HL-60 (cell line): Measurements from ENCODE around the gene ATOH7.

Source experiments
- CTCF ChIP-seq: IDR thresholded peaks from one replicate; pipeline ENCODE4 v1.5.1; 2011; ENCODE audit warnings: low read length, control low read depth, inconsistent platforms; ENCODE audit not compliant: insufficient read depth
- POLR2AphosphoS5 ChIP-seq: IDR thresholded peaks from 2 replicates; pipeline ENCODE4 v1.6.1; 2012; ENCODE audit warnings: low read depth
- SPI1 ChIP-seq: IDR thresholded peaks from 2 replicates; pipeline ENCODE4 v1.6.1; 2012; ENCODE audit warnings: low read depth, mild to moderate bottlenecking, borderline replicate concordance

DNA sequence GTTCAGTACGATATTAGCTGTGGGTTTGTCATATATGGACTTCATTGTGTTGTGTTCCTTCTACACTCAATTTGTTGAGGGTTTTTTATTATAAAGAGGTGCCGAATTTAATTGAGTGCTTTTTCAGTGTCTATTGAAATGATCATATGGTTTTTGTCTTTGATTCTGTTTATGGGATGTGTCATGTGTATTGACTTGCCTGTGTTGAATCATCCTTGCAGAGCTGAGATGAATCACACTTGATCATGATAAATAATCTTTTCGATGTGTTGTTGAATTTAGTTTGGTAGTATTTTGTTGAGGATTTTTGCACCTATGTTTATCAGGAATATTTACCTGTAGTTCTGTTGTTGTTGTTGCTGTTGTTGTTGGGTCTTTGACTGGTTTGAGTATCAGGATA, 39.8 kb downstream of the ATOH7 start:
- TF ChIP-seq CTCF: no peak
- TF ChIP-seq SPI1: no peak
- no peak for TF ChIP-seq POLR2AphosphoS5
